NOMO-1 (cell line): ENCODE data around the gene LASP1.
"Not testable (repeated sequence)": the region's sequence is repeated elsewhere in the genome, so short reads cannot be mapped to it uniquely, and the experiment has no call there.

Source experiments
- DNase-seq, 2 experiments: peaks; one replicate each; lab custom pipeline; 2025; ENCODE audit not compliant: unreplicated experiment in 2 of 2; lab: John Stamatoyannopoulos, UW

Gene LASP1

GRCh38 chr17:38906460-38907228 lies 36.8 kb downstream of the LASP1 start:
- no peak for DNase-seq

GRCh38 chr17:38907930-38908675 lies 38.2 kb downstream of the LASP1 start:
- no peak for DNase-seq

GRCh38 chr17:38908676-38909181 lies 38.9 kb downstream of the LASP1 start:
- DNase-seq = no peak

GRCh38 chr17:38910325-38910724 lies 40.5 kb downstream of the LASP1 start:
- DNase-seq = no peak

- DNase-seq = no peak
These were observed 41.3 kb downstream of the LASP1 start for GRCh38 chr17:38911081-38911730.

GRCh38 chr17:38911731-38912081 lies 41.8 kb downstream of the LASP1 start:
- not testable (repeated sequence) for DNase-seq

- DNase-seq = no peak
These were observed 42.5 kb downstream of the LASP1 start for GRCh38 chr17:38912221-38912813.

GRCh38 chr17:38914741-38915638 lies 45.1 kb downstream of the LASP1 start:
- DNase-seq = no peak

GRCh38 chr17:38915639-38915995 lies 45.8 kb downstream of the LASP1 start:
- DNase-seq = no peak

GRCh38 chr17:38916771-38917170 lies 46.9 kb downstream of the LASP1 start:
- no peak for DNase-seq

- DNase-seq = no peak
These were observed 47.4 kb downstream of the LASP1 start for GRCh38 chr17:38917259-38917658.

GRCh38 chr17:38918129-38918913 lies 48.5 kb downstream of the LASP1 start:
- DNase-seq = no peak

GRCh38 chr17:38918916-38919315 lies 49.1 kb downstream of the LASP1 start:
- no peak for DNase-seq

GRCh38 chr17:38919316-38920078 lies 49.6 kb downstream of the LASP1 start:
- no peak for DNase-seq

- no peak for DNase-seq
These were observed 50.8 kb downstream of the LASP1 start for GRCh38 chr17:38920374-38921291.

- no peak for DNase-seq
These were observed 52.0 kb downstream of the LASP1 start for GRCh38 chr17:38921756-38922411.
